Right renal cortex interstitium (tissue), 3 donors: ENCODE data around the gene UBE2D2. TPM values are rescaled to one million over a fixed set of nuclear protein-coding genes. Genes with fewer than 3 reads are reported as not detected.

Experiments used
- DNase-seq, 3 donors: peaks; one replicate each; pipeline ENCODE4 v3.0.0-alpha.2; 2013; ENCODE audit warnings: low read depth in 3 of 3, low spot score in 2 of 3
- polyA plus RNA-seq, 3 donors: library from polyadenylated mRNA; unstranded; fragments of 120-200 nt; gene quantifications; one replicate each; pipeline ENCODE4 v1.2.1, GENCODE V29; 2013; ENCODE audit not compliant: insufficient read length in 3 of 3

Gene UBE2D2
- polyA plus RNA-seq, 3 donors, result 175 to 188 (median 176) TPM

- DNase-seq, result no peak
These were observed 73.4 kb downstream of the UBE2D2 start for GRCh38 chr5:139634541-139634940.

DNA sequence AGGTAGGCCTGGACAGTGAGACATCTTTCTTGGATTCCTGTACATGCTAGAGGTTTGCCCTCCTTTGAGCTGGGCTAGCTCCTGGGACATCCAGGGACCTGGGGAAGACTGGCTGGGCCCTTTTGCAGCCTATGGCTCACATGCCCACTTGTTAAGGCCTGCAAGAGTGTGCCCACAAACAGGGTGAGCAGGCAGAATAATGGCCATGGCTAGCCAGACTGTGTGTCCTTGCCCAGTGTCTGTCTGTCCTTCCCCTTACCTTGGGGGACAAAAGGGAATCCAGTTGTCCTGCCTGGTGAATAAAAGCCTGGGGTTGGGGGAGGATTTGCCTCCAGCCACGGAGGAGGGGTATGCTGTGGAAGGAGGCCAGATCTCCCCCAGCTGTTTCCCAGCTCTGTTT, 74.1 kb downstream of the UBE2D2 start:
- no peak for DNase-seq

DNA sequence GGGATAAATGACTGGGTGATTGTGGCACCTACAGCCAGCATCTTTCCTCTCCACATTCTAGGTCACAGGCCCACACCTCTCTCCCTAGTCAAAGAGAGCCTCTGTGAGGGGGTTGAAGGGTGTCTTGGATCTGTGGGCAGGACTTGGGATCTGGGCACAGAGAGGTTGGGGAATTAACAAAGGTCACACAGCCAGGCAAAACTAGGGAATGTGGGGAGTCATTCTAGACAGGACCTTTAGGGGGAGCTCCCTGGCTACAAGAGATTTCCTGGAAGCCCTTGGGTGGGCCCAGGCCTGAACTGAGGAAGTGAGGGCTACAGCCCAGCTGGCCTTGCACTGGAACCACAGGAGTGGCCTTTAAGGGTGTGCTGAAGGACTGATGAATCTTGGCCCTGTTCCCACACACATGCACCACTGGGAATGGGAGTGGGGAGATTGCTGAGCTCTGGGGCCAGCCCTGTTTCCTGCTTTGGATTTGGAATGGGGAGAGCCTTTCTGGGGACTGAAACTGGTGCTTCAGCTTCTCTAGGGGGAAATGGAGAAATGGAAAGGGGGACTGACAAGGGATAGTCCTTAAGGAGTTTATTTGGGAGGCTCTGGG, 74.6 kb downstream of the UBE2D2 start:
- DNase-seq, result no peak

DNA sequence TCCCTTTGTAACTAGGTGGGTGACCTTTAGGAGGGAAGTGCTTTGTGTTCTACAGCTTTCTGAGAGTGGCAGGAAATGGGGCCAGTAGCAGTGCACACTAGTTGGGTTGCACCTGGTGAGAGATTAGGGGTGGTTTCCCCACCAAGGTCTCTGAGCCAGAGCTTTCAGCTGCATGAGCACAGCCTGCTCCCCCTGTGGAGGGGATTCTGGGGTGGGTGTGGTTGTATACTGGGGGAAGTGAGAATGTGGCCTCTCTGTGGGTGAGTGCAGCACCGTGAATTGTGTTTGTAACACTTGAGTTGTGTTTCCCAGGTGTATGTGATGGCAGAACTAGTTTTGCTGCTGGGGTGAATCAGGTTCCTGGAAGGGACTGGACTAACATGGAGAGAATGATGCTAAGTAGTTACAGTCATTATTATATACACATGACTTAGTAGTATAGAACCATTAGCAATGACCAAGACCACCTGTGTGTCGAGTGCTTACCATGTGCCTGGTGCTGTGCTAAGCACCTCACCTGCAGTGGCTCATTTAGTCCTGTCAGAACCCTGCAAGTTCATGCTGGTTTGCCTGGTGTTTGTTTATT, 75.2 kb downstream of the UBE2D2 start:
- DNase-seq, result no peak

GRCh38 chr5:139636975-139637408, 75.9 kb downstream of the UBE2D2 start:
- DNase-seq, result no peak

DNA sequence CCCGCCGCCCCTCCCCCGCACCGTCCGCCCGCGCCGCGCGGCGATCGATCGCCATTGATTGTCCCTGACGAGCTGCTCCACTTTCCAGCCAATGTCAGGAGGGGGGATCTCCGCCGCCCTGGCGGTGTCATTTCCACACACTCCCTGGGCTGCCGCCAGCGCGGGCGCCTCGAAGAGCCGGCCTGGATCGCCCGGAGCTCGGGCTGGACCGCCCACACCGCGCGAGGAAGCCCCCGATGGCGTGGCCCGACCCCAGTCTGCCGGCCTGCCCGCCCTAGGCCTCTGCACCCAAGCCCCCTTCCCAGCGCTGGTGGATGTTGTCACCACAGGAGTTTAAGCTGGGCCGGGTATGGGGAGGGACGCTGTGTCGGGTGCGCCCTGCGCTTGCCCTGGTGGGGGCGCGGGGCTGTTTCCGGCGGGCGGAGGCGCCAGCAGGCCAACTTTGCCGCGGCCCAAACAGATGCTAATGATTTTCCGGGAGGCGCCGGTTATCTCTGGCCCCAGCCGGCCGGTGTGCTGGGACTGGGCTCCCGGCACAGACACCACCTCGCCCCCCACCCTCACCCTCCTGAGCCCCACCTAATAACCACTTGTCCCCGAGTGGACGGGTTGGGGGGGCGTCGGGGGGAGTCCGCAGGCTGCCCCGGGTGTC, 76.4 kb downstream of the UBE2D2 start:
- DNase-seq, result no peak

GRCh38 chr5:139638090-139638735, 77.1 kb downstream of the UBE2D2 start:
- DNase-seq, result no peak

GRCh38 chr5:139638736-139639618, 77.8 kb downstream of the UBE2D2 start:
- DNase-seq, result no peak

DNA sequence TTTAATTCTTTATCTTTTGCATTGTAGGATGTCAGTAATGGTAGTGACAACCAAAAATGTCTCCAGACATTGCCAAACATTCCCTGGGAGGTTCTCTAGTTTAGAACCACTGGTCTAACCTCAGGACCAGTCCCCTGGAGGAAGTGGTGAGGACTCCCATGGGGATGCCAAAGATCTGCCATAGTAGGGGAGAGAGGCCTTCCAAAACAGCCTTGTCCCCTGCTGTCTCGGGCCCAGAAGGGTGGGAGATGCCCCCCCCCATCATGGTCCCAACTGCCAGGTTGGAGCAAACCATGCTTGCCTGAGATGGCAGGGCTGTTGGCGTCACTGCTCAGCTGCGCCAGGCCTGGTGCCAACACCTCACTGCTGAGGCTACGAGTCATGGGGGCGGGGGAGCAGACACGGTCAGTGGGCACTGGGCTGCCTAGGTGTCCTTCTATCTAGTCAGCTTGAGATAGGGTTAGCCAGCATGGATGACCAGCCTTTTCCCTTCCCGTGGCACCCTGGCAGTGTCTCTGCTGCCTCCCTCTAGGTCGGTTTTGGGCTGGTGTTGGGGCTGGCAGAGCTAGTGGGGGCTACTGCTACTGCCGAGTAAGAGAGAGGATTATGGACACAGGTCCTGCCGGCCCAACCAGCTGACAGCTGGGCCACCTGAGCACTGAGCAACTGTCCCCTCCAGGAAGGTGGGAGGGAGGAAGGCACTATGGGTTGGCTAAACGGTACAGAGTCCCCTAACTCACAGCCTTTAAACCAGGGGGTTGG, 78.7 kb downstream of the UBE2D2 start:
- no peak for DNase-seq

DNA sequence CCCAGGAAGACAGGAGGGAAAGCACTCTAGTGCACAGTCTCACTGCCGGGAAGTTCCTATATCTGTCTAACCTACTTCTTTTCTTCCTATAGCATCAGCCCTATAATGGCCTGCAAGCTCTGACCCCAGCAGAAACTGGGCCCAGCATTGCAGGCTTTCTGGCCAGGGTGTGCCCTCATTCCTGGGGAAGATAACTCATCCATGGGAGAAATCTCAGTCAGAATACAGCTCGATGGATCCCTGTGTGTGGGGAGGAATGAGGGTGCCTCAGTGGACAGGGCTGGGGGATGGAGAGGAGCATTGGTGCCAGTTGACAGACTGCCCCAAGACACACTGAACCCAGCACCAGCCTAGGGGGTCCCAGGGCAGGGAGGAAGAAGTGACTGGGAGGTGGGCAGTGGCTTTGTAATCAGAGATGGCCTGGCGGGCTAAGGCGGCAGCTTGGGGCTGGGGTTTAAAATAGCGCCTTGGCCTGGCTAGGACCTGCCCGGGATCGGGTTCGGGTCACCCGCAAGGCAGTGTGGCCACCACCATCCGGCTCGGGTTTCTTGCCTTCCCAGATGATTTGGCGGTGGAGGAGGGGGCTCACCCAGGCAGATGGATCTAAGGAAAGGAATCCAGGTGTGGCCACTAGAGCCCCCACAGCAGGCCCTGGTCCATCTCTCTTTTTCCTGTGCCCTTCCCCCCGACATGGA, 79.4 kb downstream of the UBE2D2 start:
- no peak for DNase-seq

GRCh38 chr5:139641116-139642080, 80.3 kb downstream of the UBE2D2 start:
- no peak for DNase-seq

GRCh38 chr5:139642213-139642612, 81.1 kb downstream of the UBE2D2 start:
- no peak for DNase-seq

DNA sequence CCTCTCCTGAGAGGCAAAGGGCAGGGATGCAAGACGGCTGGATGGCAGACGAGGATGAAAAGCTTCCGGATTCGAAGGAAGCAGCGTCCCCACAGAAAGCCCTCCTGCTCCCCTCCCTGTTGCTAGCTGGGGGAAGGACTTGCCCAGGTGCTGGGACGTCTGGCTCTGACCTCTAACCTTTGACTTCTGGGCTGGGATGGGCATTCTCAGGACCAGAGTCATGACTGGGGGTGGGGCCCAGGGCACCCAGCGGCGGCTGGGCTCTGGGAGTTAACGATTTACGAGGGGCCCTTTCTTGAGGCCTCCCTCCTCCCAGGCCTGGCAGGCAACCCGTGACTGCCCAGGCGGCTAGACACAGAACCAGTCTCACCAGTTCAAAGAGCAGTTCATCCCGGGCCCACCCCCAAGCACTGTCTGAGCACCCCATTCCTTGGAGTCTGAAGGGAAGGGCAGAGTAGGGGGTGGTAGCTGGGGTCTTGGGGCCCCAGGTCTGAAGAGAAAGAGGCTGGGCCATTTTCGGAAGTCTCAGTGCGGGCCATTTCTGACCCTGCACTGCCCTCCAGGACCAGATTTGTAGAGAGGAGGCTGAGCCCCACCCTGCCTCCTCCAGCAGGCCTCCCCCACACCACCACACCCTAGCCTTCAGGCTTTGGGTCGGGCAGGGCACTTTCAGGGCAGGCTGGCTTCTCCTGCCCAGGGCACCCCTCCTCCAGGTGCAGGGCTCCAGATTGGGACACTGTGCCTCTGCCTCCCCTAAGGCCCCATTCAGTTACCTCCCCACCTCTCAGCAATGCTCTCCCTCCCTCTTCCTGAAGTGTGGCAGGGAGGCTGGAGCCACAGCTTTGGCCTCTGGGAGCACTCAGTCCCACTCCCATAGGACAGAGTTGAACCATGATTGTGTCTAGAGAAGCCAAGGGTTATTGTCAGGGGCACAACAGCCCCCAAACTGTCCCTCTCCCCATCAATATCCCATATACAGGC, 82.0 kb downstream of the UBE2D2 start:
- no peak for DNase-seq

- no peak for DNase-seq
These were observed 82.9 kb downstream of the UBE2D2 start for GRCh38 chr5:139644001-139644456.

DNA sequence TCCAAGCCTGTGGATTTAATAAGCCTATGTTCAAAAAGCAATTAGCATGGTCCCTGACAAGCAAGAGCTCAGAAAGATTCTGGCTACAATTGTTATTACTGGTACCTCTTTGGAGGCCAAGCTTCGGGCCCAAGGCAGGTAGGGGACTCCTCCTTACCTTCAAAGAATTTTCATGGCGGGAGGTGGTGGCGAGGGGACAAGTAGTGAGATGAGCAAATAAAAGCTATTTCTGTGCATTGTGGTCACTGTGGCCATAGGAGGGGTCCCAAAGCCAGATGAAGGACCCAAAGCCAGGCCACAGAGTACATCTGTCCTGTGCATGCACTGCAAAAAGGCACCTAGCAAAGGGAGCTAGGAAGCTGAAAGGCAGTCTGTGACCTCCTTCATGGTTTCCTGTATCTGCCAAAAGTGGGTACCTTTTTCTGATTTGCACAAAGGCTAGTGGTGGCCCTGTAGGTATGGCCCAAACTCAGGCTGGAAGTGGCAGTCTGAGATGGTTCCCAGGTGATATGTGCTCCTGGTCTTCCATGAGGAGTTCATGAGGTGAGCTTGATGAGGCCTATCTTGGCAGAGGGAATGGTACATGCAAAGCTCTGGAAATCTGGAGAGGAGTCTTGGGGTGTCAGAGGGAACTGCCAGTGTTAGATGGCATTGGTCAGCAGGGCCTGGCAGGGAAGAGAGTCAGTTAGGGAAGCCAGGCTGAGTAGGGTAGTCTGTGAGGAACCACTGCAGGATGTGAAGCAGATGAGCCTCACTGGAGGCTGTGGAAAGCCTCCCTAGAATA, 83.7 kb downstream of the UBE2D2 start:
- DNase-seq, result no peak

- DNase-seq, result no peak
These were observed 84.3 kb downstream of the UBE2D2 start for GRCh38 chr5:139645430-139645871.
